Adrenal gland (tissue), 12 donors: ENCODE measurements around the gene IFT57. TPM values are rescaled to one million over a fixed set of nuclear protein-coding genes. Genes with fewer than 3 reads are reported as not detected.

Experiments
- DNase-seq, 7 donors: peaks; one replicate each; pipeline ENCODE4 v3.0.0-alpha.2; 2019 to 2020
- H3K27ac ChIP-seq, 5 donors: fragments of 200-600 bp; sonication (generic) in 4 of 5; 1 replicate in 3 of 5; 2 replicates in 2 of 5; pipeline versions ENCODE4 v1.5.1 to v1.8.0; 2016 to 2020; ENCODE audit warnings: mild to moderate bottlenecking in 1 of 5
- H3K27me3 ChIP-seq: fragments of 200-600 bp; 2 replicates; pipeline ENCODE4 v1.8.0; 2021
- H3K36me3 ChIP-seq, 2 donors: fragments of 200-600 bp; replicated peaks in 1 of 2; 1 replicate in 1 of 2; 2 replicates in 1 of 2; pipeline versions ENCODE4 v1.5.1 to v1.8.0; 2018 to 2022
- H3K4me1 ChIP-seq, 2 donors: fragments of 200-600 bp; replicated peaks in 1 of 2; 1 replicate in 1 of 2; 2 replicates in 1 of 2; pipeline versions ENCODE4 v1.5.1 to v1.8.0; 2018 to 2021
- H3K4me3 ChIP-seq, 4 donors: fragments of 200-600 bp; sonication (generic) in 3 of 4; one replicate each; pipeline ENCODE4 v1.5.1; 2016 to 2018
- H3K9me3 ChIP-seq, 3 donors: fragments of 200-600 bp; sonication (generic) in 1 of 3; replicated peaks in 1 of 3; 1 replicate in 2 of 3; 2 replicates in 1 of 3; pipeline versions ENCODE4 v1.5.1 to v1.8.0; 2016 to 2021
- POLR2A ChIP-seq, 2 donors: fragments of 450-650 bp; IDR thresholded peaks; one replicate each; pipeline ENCODE4 v1.6.1; 2017; ENCODE audit warnings: antibody characterized with exemption in 2 of 2, mild to moderate bottlenecking in 2 of 2, moderate library complexity in 1 of 2
- WGBS, 4 donors: extraction: QIAGEN DNeasy Blood & Tissue Kit in 2 of 4; methylation state at CpG; one replicate each; pipeline versions ENCODE4 v1.1.5 to v1.1.7; 2013 to 2017; 5-methylcytosine and 5-hydroxymethylcytosine counted together
- intact Hi-C, 2 donors: fragments of 100-400 bp; cut with DNase I; formaldehyde crosslinking; loops; one replicate each; pipeline versions ENCODE4 v1.14.1 to v1.15.0; 2022 to 2023
- polyA plus RNA-seq, 3 donors: library from polyadenylated mRNA; stranded (reverse); fragments of 200-250 nt in 2 of 3; fragments of 350-450 nt in 1 of 3; fragmentation: Illumina TruSeq in 1 of 3; extraction: RNeasy Lipid Tissue Mini Kit (QIAGEN cat#74804) in 1 of 3; gene quantifications; one replicate each; pipeline ENCODE4 v1.2.3, GENCODE V29; 2013 to 2014
- total RNA-seq, 9 donors: library from RNA; depleted of rRNA in 4 of 9; stranded (reverse); fragments of >200 nt in 4 of 9; fragments of 120-200 nt in 1 of 9; fragmentation: NEBNext Ultra II Directional in 1 of 9; extraction: Animal tissue kit (Norgen Biotek cat#: 25700) in 1 of 9; gene quantifications; one replicate each; pipeline versions ENCODE4 v1.1.0 to v1.2.4, GENCODE V29; 2013 to 2023
- TF ChIP-seq, protein P1 (sequence below), 6 experiments: fragments of 450-650 bp in 4 of 6; fragments of 200-600 bp in 2 of 6; sonication (generic) in 1 of 6; IDR thresholded peaks; 1 replicate in 5 of 6; 2 replicates in 1 of 6; pipeline versions ENCODE4 v1.5.1 to v1.8.0; 2016 to 2021; ENCODE audit warnings: antibody characterized with exemption in 6 of 6, mild to moderate bottlenecking in 2 of 6, moderate library complexity in 1 of 6
- donor health status: healthy with polysubstance abuse.
- donor health status: Bipolar disorder and iron deficiency.
- donor health status: DM: yes; HTN: yes; CAD: no.
- donor health status: DM: no; HTN: no; CAD: no.
- donor health status: DM: no; HTN: no; CAD: no.
- donor health status: DM: yes; HTN: yes; CAD: no.

The IFT57 gene
- total and polyA plus RNA-seq, 12 donors, result 16.1 to 61.9 (median 50.5) TPM

DNA sequence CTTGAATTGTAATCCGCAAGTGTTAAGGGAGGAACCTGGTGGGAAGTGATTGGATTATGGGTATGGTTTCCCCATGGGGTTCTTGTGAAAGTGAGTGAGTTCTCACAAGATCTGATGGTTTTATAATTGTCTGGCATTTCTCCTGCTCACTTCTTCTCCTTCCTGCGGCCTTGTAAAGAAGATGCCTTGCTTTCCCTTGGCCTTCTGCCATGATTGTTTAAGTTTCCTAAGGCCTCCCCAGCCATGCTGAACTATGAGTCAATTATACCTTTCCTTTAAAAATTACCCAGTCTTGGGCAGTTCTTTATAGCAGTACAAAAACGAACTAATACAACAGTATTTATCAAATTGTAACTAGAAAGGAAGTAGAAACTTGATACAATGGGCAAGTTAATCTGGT, 31.9 kb downstream of the IFT57 start:
- Histone ChIP-seq H3K4me3 (no peak overlapping the region), H3K9me3 (no peaks in the 10 kb centered on the region), H3K27me3 (no peaks in the 10 kb centered on the region), H3K4me1 (no peaks in the 10 kb centered on the region), H3K36me3 (peaks cover 0 to 11% of the 10 kb centered on the region in 2 donors), H3K27ac (no peak overlapping the region)
- intact Hi-C loops, result no loop called here
- 96 to 99% (median 96%) methylated on average over 3 of the region's 3 CpGs for WGBS, 4 donors
- no peak for TF ChIP-seq POLR2A (IDR thresholded peaks at IDR 0.05)
- TF ChIP-seq, protein P1, sequence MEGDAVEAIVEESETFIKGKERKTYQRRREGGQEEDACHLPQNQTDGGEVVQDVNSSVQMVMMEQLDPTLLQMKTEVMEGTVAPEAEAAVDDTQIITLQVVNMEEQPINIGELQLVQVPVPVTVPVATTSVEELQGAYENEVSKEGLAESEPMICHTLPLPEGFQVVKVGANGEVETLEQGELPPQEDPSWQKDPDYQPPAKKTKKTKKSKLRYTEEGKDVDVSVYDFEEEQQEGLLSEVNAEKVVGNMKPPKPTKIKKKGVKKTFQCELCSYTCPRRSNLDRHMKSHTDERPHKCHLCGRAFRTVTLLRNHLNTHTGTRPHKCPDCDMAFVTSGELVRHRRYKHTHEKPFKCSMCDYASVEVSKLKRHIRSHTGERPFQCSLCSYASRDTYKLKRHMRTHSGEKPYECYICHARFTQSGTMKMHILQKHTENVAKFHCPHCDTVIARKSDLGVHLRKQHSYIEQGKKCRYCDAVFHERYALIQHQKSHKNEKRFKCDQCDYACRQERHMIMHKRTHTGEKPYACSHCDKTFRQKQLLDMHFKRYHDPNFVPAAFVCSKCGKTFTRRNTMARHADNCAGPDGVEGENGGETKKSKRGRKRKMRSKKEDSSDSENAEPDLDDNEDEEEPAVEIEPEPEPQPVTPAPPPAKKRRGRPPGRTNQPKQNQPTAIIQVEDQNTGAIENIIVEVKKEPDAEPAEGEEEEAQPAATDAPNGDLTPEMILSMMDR (IDR thresholded peaks at IDR 0.05), result no peak
- DNase-seq, result no peak

DNA sequence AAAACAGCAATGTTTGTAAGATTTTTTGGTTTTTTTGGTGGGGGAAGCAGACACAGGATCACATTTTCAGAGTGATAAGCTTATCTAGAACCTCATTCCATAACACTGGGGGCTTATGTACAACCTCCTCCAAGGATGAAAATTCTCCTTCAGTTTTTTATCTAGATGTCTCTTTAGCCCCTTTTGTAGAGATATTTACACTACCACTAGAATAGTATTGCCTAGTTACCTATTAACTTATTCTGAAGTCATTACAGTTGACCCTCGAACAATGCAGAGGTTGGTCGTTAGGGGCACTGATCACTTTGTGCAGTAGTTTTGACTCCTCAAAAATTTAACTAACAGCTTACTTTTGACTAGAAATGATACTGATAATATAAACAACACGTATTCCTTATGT, 32.8 kb downstream of the IFT57 start:
- H3K9me3 ChIP-seq, result no peaks in the 10 kb centered on the region
- no peaks in the 10 kb centered on the region for H3K27me3 ChIP-seq
- intact Hi-C loops, result no loop called here
- WGBS, 4 donors, result 91 to 99% (median 95%) methylated on average over 3 of the region's 3 CpGs
- TF ChIP-seq, protein P1 (IDR thresholded peaks at IDR 0.05), result no peak
- no peak for TF ChIP-seq POLR2A (IDR thresholded peaks at IDR 0.05)
- H3K36me3 ChIP-seq, result peaks cover 0 to 11% of the 10 kb centered on the region in 2 donors
- no peak overlapping the region for H3K4me3 ChIP-seq
- H3K27ac ChIP-seq, result no peak overlapping the region
- H3K4me1 ChIP-seq, result no peaks in the 10 kb centered on the region
- no peak for DNase-seq

DNA sequence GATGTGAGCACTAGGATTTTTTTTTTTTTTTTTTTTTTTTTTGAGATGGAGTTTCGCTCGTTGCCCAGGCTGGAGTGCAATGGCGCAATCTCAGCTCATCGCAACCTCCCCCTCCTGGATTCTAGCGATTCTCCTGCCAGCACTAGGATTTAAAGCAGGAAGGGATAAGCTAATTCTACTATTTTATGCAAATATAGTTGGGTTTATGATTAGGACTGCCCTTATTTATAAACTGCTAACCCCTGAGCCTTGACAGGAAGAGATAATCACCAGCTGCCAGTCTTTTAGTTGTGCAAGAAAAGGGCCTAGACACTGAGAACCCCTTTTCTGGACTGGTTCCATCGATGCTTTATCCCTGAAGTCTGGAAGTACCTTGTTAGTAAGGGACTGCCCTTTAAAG, 36.7 kb downstream of the IFT57 start:
- Histone ChIP-seq H3K4me3 (no peak overlapping the region), H3K4me1 (no peaks in the 10 kb centered on the region), H3K36me3 (peaks cover 0 to 11% of the 10 kb centered on the region in 2 donors), H3K9me3 (no peaks in the 10 kb centered on the region), H3K27me3 (no peaks in the 10 kb centered on the region), H3K27ac (no peak overlapping the region)
- intact Hi-C loops, result no loop called here
- TF ChIP-seq, protein P1 (IDR thresholded peaks at IDR 0.05), result no peak
- no peak for TF ChIP-seq POLR2A (IDR thresholded peaks at IDR 0.05)
- DNase-seq, result no peak
- WGBS, 4 donors, result 92 to 98% (median 96%) methylated on average over 6 of the region's 6 CpGs

DNA sequence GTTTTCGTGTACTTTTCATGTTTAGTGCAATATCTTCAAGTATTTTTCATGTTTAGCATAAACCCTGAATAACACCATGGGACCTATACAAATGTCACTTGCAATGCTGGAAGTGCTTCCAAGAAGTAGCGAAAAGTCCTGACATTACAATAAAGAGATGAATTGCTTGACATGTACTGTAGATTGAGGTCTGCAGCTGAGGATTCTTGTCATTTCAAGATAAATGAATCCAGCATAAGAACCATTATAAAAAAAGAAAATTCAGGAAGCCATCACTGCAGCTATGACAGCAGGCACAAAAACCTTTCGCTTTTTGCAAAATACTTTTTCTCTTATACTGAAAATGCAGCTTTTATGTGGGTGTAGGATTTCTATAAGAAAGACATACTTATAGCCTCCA, 37.4 kb downstream of the IFT57 start:
- WGBS, 4 donors, result 93 to 99% (median 95%) methylated on average over 3 of the region's 3 CpGs
- H3K27ac ChIP-seq, result no peak overlapping the region

More for the DNA sequence above, 37.4 kb downstream of the IFT57 start:
- no peaks in the 10 kb centered on the region for H3K9me3 ChIP-seq
- no peak for TF ChIP-seq POLR2A (IDR thresholded peaks at IDR 0.05)
- TF ChIP-seq, protein P1 (IDR thresholded peaks at IDR 0.05), result no peak
- no peaks in the 10 kb centered on the region for H3K27me3 ChIP-seq
- no peak overlapping the region for H3K4me3 ChIP-seq
- H3K4me1 ChIP-seq, result no peaks in the 10 kb centered on the region
- peaks cover 0 to 7% of the 10 kb centered on the region in 2 donors for H3K36me3 ChIP-seq
- intact Hi-C loops, result no loop called here
- no peak for DNase-seq
